ENCODE data around the gene MAD1L1.
"Not testable (repeated sequence)": the region's sequence is repeated elsewhere in the genome, so short reads cannot be mapped to it uniquely, and the experiment has no call there.

MAD1L1 gene

GRCh38 chr7:1970895-1971294 is 261.9 kb downstream of the MAD1L1 start:
- TF ChIP-seq POU6F1 (CRISPR knock-in tag; IDR thresholded peaks at IDR 0.05; ENCODE audit: borderline replicate concordance, low read depth) (no peak), PPARA (CRISPR knock-in tag; IDR thresholded peaks at IDR 0.05; ENCODE audit: borderline replicate concordance) (no peak)
- ATAC-seq: no peak

GRCh38 chr7:1970285-1970660 is 262.5 kb downstream of the MAD1L1 start:
- ATAC-seq: not testable (repeated sequence)

GRCh38 chr7:1969459-1970284 is 263.1 kb downstream of the MAD1L1 start:
- no peak for ATAC-seq
- TF ChIP-seq RARB (CRISPR knock-in tag; IDR thresholded peaks at IDR 0.05) (no peak), OSR1 (CRISPR knock-in tag; IDR thresholded peaks at IDR 0.05) (no peak), SNAI2 (CRISPR knock-in tag; IDR thresholded peaks at IDR 0.05) (no peak), CSRNP3 (CRISPR knock-in tag; IDR thresholded peaks at IDR 0.05) (no peak), TCF4 (CRISPR knock-in tag; IDR thresholded peaks at IDR 0.05; ENCODE audit: borderline replicate concordance) (no peak), PPARA (CRISPR knock-in tag; IDR thresholded peaks at IDR 0.05; ENCODE audit: borderline replicate concordance) (no peak)

GRCh38 chr7:1968397-1969111 is 264.2 kb downstream of the MAD1L1 start:
- no peak for ATAC-seq
- TF ChIP-seq OSR1 (CRISPR knock-in tag; IDR thresholded peaks at IDR 0.05) (no peak), PPARA (CRISPR knock-in tag; IDR thresholded peaks at IDR 0.05; ENCODE audit: borderline replicate concordance) (no peak), TSHZ2 (CRISPR knock-in tag; IDR thresholded peaks at IDR 0.05) (no peak), ARNTL (CRISPR knock-in tag; IDR thresholded peaks at IDR 0.05; ENCODE audit: borderline replicate concordance, low read depth) (no peak), SNAI2 (CRISPR knock-in tag; IDR thresholded peaks at IDR 0.05) (no peak), GLIS3 (CRISPR knock-in tag; IDR thresholded peaks at IDR 0.05) (no peak), CREB5 (CRISPR knock-in tag; IDR thresholded peaks at IDR 0.05; ENCODE audit: low read depth) (no peak), TCF4 (CRISPR knock-in tag; IDR thresholded peaks at IDR 0.05; ENCODE audit: borderline replicate concordance) (no peak), TOX (CRISPR knock-in tag; IDR thresholded peaks at IDR 0.05; ENCODE audit: borderline replicate concordance) (no peak), ZFP30 (CRISPR knock-in tag; IDR thresholded peaks at IDR 0.05) (no peak), PATZ1 (CRISPR knock-in tag; IDR thresholded peaks at IDR 0.05; ENCODE audit: borderline replicate concordance) (no peak), POU6F1 (CRISPR knock-in tag; IDR thresholded peaks at IDR 0.05; ENCODE audit: borderline replicate concordance, low read depth) (no peak), BACH2 (CRISPR knock-in tag; IDR thresholded peaks at IDR 0.05; ENCODE audit: borderline replicate concordance) (no peak), ZNF565 (CRISPR knock-in tag; conservative IDR thresholded peaks at IDR 0.05; ENCODE audit: low read depth) (no peak), ISL1 (CRISPR knock-in tag; IDR thresholded peaks at IDR 0.05) (no peak)

Data from SK-N-SH treated with all-trans-retinoic acid at 6 μM for 48 hours (cell line).